ENCODE results near the gene CAMK2D. TPM values are rescaled to one million over a fixed set of nuclear protein-coding genes. Genes with fewer than 3 reads are reported as not detected.

Gene CAMK2D
- total RNA-seq (2013), result 26.7 TPM
- 10 to 100 TPM; 10.4 to 30.6 (median 19.6) TPM for polyA plus RNA-seq
- polyA minus RNA-seq, result 12.6 and 27.5 TPM in 2 replicates
- 6.7 to 84.1 (median 53.2) reads per million in 11 experiments for total RNA-seq

GRCh38 chr4:113761620-113762185, at the start of gene CAMK2D:
TSS of gene CAMK2D (minus strand) at chr4:113761738. CDS start at chr4:113761068, 670 bp downstream.
- peak; percentile 34 to 65 (median 40) for DNase-seq
- peaks cover 8 to 18% of the 10 kb centered on the region in 2 donors for H3K36me3 Mint-ChIP-seq
- Histone ChIP-seq H3K79me2 (ENCODE audit: insufficient read depth, low read length) (peaks cover 3% of the 10 kb centered on the region), H3K9ac (ENCODE audit: insufficient read depth, low read length, poor library complexity, severe bottlenecking) (peak within 1 kb of the TSS; percentile 86), H4K20me1 (ENCODE audit: insufficient read depth, low read length) (peaks cover 14% of the 10 kb centered on the region), H3K27ac (ENCODE audit: low read depth in 1 of 2, low read length in 2 of 2) (peak within 1 kb of the TSS; percentile 97 to 98), H2AFZ (ENCODE audit: insufficient read depth, low read depth, low read length, poor library complexity, severe bottlenecking) (peak within 1 kb of the TSS; percentile 92), H3K4me2 (replicated peaks; ENCODE audit: extremely low read depth, low read length, poor library complexity, severe bottlenecking) (peak within 1 kb of the TSS; percentile 97), H3K4me3 (replicated peaks in 1 of 3; ENCODE audit: low read depth in 2 of 3, low read length in 3 of 3) (peak within 1 kb of the TSS; percentile 62 to 90 (median 64)), H3K36me3 (replicated peaks in 1 of 2; ENCODE audit: control insufficient read depth in 1 of 2, insufficient read depth in 2 of 2, low read length in 2 of 2) (no peaks in the 10 kb centered on the region), H3K4me1 (ENCODE audit: control insufficient read depth in 1 of 2, insufficient read depth in 2 of 2, low read length in 2 of 2) (peaks cover 19 to 35% of the 10 kb centered on the region in 2 donors), H3K9me3 (replicated peaks in 1 of 2; ENCODE audit: control insufficient read depth in 1 of 2, insufficient read depth in 1 of 2, low read length in 2 of 2) (no peaks in the 10 kb centered on the region), H3K27me3 (ENCODE audit: control insufficient read depth in 2 of 2, insufficient read depth in 2 of 2, low read length in 2 of 2) (peaks cover 5 to 12% of the 10 kb centered on the region in 2 donors)
- no peak for TF ChIP-seq CTCF (IDR thresholded peaks at IDR 0.05)
- H3K27ac Mint-ChIP-seq, result peak within 1 kb of the TSS; percentile 94 to 99 (median 99)
- peaks cover 0 to 2% (median 0%) of the 10 kb centered on the region in 7 donors for H3K9me3 Mint-ChIP-seq
- H3K4me1 Mint-ChIP-seq, result peaks cover 28% of the 10 kb centered on the region
- WGBS (ENCODE audit: insufficient coverage), result 0% methylated on average over 43 of the region's 50 CpGs
- peak within 1 kb of the TSS; percentile 96 to 98 for H3K4me3 Mint-ChIP-seq
- intact Hi-C loops (cut with micrococcal nuclease), result loop anchor here (5.0 to 10.0 kb wide), 3 partner anchors 51 to 76 kb away; no protein-coding TSS in a partner anchor
- H3K27me3 Mint-ChIP-seq (ENCODE audit: low read depth in 3 of 3), result peaks cover 8 to 20% (median 10%) of the 10 kb centered on the region in 3 donors

- H3K9me3 ChIP-seq (replicated peaks in 1 of 2; ENCODE audit: control insufficient read depth in 1 of 2, insufficient read depth in 1 of 2, low read length in 2 of 2), result no peaks in the 10 kb centered on the region
- peaks cover 38% of the 10 kb centered on the region for H3K4me1 Mint-ChIP-seq
These were observed 49.4 kb upstream of the CAMK2D start for GRCh38 chr4:113810906-113811305.

More at GRCh38 chr4:113810906-113811305, 49.4 kb upstream of the CAMK2D start:
- peak; percentile 30 to 71 (median 42) for DNase-seq
- H3K36me3 ChIP-seq (replicated peaks in 1 of 2; ENCODE audit: control insufficient read depth in 1 of 2, insufficient read depth in 2 of 2, low read length in 2 of 2), result no peaks in the 10 kb centered on the region
- peaks cover 49 to 62% of the 10 kb centered on the region in 2 donors for H3K4me1 ChIP-seq (ENCODE audit: control insufficient read depth in 1 of 2, insufficient read depth in 2 of 2, low read length in 2 of 2)
- no peak overlapping the region for H3K4me2 ChIP-seq (replicated peaks; ENCODE audit: extremely low read depth, low read length, poor library complexity, severe bottlenecking)
- peak overlapping the region in 5 of 7 donors; percentile 30 to 94 (median 89) for H3K27ac Mint-ChIP-seq
- TF ChIP-seq CTCF (IDR thresholded peaks at IDR 0.05), result no peak
- no peak overlapping the region for H3K9ac ChIP-seq (ENCODE audit: insufficient read depth, low read length, poor library complexity, severe bottlenecking)
- peaks cover 0 to 2% of the 10 kb centered on the region in 2 donors for H3K36me3 Mint-ChIP-seq
- H3K27me3 Mint-ChIP-seq (ENCODE audit: low read depth in 3 of 3), result no peaks in the 10 kb centered on the region
- no peak overlapping the region for H2AFZ ChIP-seq (ENCODE audit: insufficient read depth, low read depth, low read length, poor library complexity, severe bottlenecking)
- H4K20me1 ChIP-seq (ENCODE audit: insufficient read depth, low read length), result no peaks in the 10 kb centered on the region
- H3K9me3 Mint-ChIP-seq, result peaks cover 0 to 5% (median 0%) of the 10 kb centered on the region in 7 donors
- H3K27me3 ChIP-seq (ENCODE audit: control insufficient read depth in 2 of 2, insufficient read depth in 2 of 2, low read length in 2 of 2), result no peaks in the 10 kb centered on the region
- H3K4me3 Mint-ChIP-seq, result no peak overlapping the region
- H3K4me3 ChIP-seq (replicated peaks in 1 of 3; ENCODE audit: low read depth in 2 of 3, low read length in 3 of 3), result no peak overlapping the region
- intact Hi-C loops (cut with micrococcal nuclease), result loop anchor here (5.0 to 10.0 kb wide), 2 partner anchors 46 to 49 kb away; partner anchors contain the start of gene CAMK2D (in 2 of the 2)
- no CpG with 5 or more reads among the region's 2 CpGs for WGBS (ENCODE audit: insufficient coverage)
- no peaks in the 10 kb centered on the region for H3K79me2 ChIP-seq (ENCODE audit: insufficient read depth, low read length)
- H3K27ac ChIP-seq (ENCODE audit: low read depth in 1 of 2, low read length in 2 of 2), result peak overlapping the region in 1 of 2 donors; percentile 80

Data from CD14-positive monocyte (primary cell).